Muscle layer of colon (tissue), 2 donors: ENCODE measurements around the gene CYP27A1.

Experiments
- H3K27ac ChIP-seq: one replicate; pipeline ENCODE4 v1.7.0; 2013; ENCODE audit warnings: low read depth, mild to moderate bottlenecking, low read length, moderate library complexity
- H3K27me3 ChIP-seq, 2 donors: one replicate each; pipeline ENCODE4 v1.7.0; 2013; ENCODE audit warnings: low read length in 2 of 2, mild to moderate bottlenecking in 2 of 2; ENCODE audit not compliant: insufficient read depth in 2 of 2, control insufficient read depth in 1 of 2
- H3K36me3 ChIP-seq: one replicate; pipeline ENCODE4 v1.7.0; 2013; ENCODE audit warnings: mild to moderate bottlenecking, low read length; ENCODE audit not compliant: insufficient read depth
- H3K4me1 ChIP-seq: one replicate; pipeline ENCODE4 v1.7.0; 2013; ENCODE audit warnings: mild to moderate bottlenecking, low read length; ENCODE audit not compliant: insufficient read depth
- H3K4me3 ChIP-seq, 2 donors: one replicate each; pipeline ENCODE4 v1.7.0; 2013; ENCODE audit warnings: low read length in 2 of 2, low read depth in 1 of 2, mild to moderate bottlenecking in 1 of 2, moderate library complexity in 1 of 2
- H3K9ac ChIP-seq: one replicate; pipeline ENCODE4 v1.7.0; 2013; ENCODE audit warnings: low read length
- H3K9me3 ChIP-seq: one replicate; pipeline ENCODE4 v1.7.0; 2013; ENCODE audit warnings: mild to moderate bottlenecking, low read length
- donor health status: abdominal sarcoma.
- donor health status: Adenocarcinoma of cecum.

Gene CYP27A1

DNA sequence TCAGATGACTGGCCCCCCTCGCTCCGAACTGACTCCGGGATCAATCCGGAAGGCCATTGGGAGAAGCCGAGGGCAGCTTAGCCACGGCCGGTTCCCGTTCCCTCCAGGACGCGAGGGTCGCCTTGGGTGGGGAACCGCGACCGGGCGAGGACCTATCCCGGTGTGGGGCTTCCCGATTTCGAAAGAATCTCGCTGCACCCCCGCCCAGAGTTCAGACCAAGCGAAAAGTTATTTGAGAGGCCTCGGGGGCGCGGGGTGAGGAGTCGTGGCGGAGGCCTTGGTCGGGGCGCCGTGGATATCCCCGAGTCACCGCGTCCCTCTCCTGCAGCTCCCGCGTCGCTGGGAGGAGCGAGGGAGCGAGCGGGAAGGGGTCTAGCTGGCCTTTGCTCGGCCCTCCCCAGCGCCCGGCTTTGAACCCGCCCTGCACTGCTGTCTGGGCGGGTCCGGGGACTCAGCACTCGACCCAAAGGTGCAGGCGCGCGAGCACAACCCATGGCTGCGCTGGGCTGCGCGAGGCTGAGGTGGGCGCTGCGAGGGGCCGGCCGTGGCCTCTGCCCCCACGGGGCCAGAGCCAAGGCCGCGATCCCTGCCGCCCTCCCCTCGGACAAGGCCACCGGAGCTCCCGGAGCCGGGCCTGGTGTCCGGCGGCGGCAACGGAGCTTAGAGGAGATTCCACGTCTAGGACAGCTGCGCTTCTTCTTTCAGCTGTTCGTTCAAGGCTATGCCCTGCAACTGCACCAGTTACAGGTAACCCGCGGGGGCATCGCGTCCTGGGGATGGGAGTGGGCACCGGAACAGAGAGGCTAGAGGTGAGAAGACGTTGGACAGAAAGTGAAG lies at the start of gene CYP27A1:
TSS of gene CYP27A1 (plus strand) at position 457 of the 837 bp plus-strand sequence. CDS start at position 493, 36 bp downstream.
- H3K27ac ChIP-seq: peak within 1 kb of the TSS; percentile 73
- peaks cover 0 to 5% of the 10 kb centered on the region in 2 donors for H3K27me3 ChIP-seq
- no peaks in the 10 kb centered on the region for H3K36me3 ChIP-seq
- peak within 1 kb of the TSS; percentile 48 to 85 for H3K4me3 ChIP-seq
- no peaks in the 10 kb centered on the region for H3K9me3 ChIP-seq
- peak within 1 kb of the TSS; percentile 47 for H3K9ac ChIP-seq
- H3K4me1 ChIP-seq: peaks cover 4% of the 10 kb centered on the region

DNA sequence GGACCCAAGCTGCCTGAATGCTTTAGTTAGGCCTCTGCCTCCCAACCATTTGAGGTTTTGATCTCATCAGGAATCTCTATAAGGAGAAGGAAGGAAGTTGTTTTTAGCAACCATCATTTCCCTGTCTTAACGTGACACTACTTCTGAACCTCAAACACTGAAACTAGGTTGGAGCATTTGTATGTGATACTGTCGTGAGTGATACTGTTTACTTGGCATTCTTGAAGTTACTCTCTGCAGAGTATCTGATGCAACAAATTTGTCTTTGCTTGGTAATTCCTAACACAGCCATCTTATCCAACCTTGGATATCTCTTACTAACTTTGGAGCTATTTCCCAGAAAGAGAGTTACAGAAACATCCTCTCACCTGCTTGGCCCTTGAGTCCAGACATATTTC lies 49.2 kb upstream of the CYP27A1 start:
- Histone ChIP-seq H3K4me1 (peaks cover 4% of the 10 kb centered on the region), H3K27ac (no peak overlapping the region), H3K9ac (no peak overlapping the region), H3K36me3 (peaks cover 7% of the 10 kb centered on the region), H3K9me3 (no peaks in the 10 kb centered on the region), H3K27me3 (no peaks in the 10 kb centered on the region), H3K4me3 (no peak overlapping the region)

- H3K27ac ChIP-seq: no peak overlapping the region
- H3K9ac ChIP-seq: no peak overlapping the region
- no peaks in the 10 kb centered on the region for H3K27me3 ChIP-seq
- peaks cover 13% of the 10 kb centered on the region for H3K36me3 ChIP-seq
- H3K4me1 ChIP-seq: peaks cover 4% of the 10 kb centered on the region
- H3K4me3 ChIP-seq: no peak overlapping the region
- no peaks in the 10 kb centered on the region for H3K9me3 ChIP-seq
These were observed 48.6 kb upstream of the CYP27A1 start for GRCh38 chr2:218733171-218734021.

GRCh38 chr2:218734190-218734975 lies 47.6 kb upstream of the CYP27A1 start:
- no peak overlapping the region for H3K9ac ChIP-seq
- peaks cover 4% of the 10 kb centered on the region for H3K4me1 ChIP-seq
- no peak overlapping the region for H3K27ac ChIP-seq

DNA sequence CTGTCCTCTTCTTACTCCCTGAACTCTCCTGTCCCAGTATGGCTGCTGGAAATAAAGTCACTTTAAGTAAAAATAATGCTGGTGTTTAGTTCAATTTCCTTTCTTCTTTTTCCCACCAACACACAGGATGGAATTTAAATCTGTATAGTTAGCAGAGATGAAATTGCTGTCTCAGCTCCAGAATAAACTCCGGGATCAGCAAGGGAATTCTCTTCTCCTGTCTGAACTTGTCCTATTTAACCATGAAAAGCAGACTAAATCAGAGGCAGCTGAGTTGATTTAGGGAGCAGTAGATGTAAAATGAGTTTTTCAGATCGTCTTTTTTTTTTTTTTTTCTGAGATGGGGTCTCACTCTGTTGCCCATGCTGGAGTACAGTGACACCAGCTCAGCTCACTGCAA lies 45.4 kb upstream of the CYP27A1 start:
- H3K9ac ChIP-seq: no peak overlapping the region
- H3K4me1 ChIP-seq: peaks cover 4% of the 10 kb centered on the region
- H3K27ac ChIP-seq: no peak overlapping the region
- H3K4me3 ChIP-seq: no peak overlapping the region
- peaks cover 28% of the 10 kb centered on the region for H3K36me3 ChIP-seq
- H3K9me3 ChIP-seq: no peaks in the 10 kb centered on the region
- no peaks in the 10 kb centered on the region for H3K27me3 ChIP-seq

More at GRCh38 chr2:218734190-218734975, 47.6 kb upstream of the CYP27A1 start:
- no peaks in the 10 kb centered on the region for H3K27me3 ChIP-seq
- H3K36me3 ChIP-seq: peaks cover 21% of the 10 kb centered on the region
- H3K4me3 ChIP-seq: no peak overlapping the region
- H3K9me3 ChIP-seq: no peaks in the 10 kb centered on the region

- H3K27me3 ChIP-seq: no peaks in the 10 kb centered on the region
- no peak overlapping the region for H3K27ac ChIP-seq
- peaks cover 42% of the 10 kb centered on the region for H3K36me3 ChIP-seq
- H3K4me3 ChIP-seq: no peak overlapping the region
- no peaks in the 10 kb centered on the region for H3K9me3 ChIP-seq
- no peak overlapping the region for H3K9ac ChIP-seq
- H3K4me1 ChIP-seq: peaks cover 6% of the 10 kb centered on the region
These were observed 38.9 kb upstream of the CYP27A1 start for GRCh38 chr2:218743068-218743467.

- no peaks in the 10 kb centered on the region for H3K27me3 ChIP-seq
- peaks cover 6% of the 10 kb centered on the region for H3K4me1 ChIP-seq
- no peak overlapping the region for H3K4me3 ChIP-seq
- H3K27ac ChIP-seq: no peak overlapping the region
- H3K9ac ChIP-seq: no peak overlapping the region
- peaks cover 42% of the 10 kb centered on the region for H3K36me3 ChIP-seq
- H3K9me3 ChIP-seq: no peaks in the 10 kb centered on the region
These were observed 37.3 kb upstream of the CYP27A1 start for GRCh38 chr2:218744615-218745014.

GRCh38 chr2:218745160-218745558 lies 36.8 kb upstream of the CYP27A1 start:
- H3K9ac ChIP-seq: no peak overlapping the region

GRCh38 chr2:218745559-218746469 lies 36.1 kb upstream of the CYP27A1 start:
- Histone ChIP-seq H3K4me3 (no peak overlapping the region), H3K9ac (no peak overlapping the region), H3K9me3 (no peaks in the 10 kb centered on the region), H3K27ac (no peak overlapping the region), H3K27me3 (no peaks in the 10 kb centered on the region), H3K36me3 (peaks cover 47% of the 10 kb centered on the region), H3K4me1 (peaks cover 6% of the 10 kb centered on the region)

More at GRCh38 chr2:218745160-218745558, 36.8 kb upstream of the CYP27A1 start:
- H3K4me3 ChIP-seq: no peak overlapping the region
- H3K36me3 ChIP-seq: peaks cover 46% of the 10 kb centered on the region
- H3K4me1 ChIP-seq: peaks cover 6% of the 10 kb centered on the region
- H3K27me3 ChIP-seq: no peaks in the 10 kb centered on the region
- H3K9me3 ChIP-seq: no peaks in the 10 kb centered on the region
- no peak overlapping the region for H3K27ac ChIP-seq

GRCh38 chr2:218746470-218746795 lies 35.5 kb upstream of the CYP27A1 start:
- Histone ChIP-seq H3K36me3 (peaks cover 53% of the 10 kb centered on the region), H3K9ac (no peak overlapping the region), H3K27ac (no peak overlapping the region), H3K4me1 (peaks cover 6% of the 10 kb centered on the region), H3K27me3 (no peaks in the 10 kb centered on the region), H3K9me3 (no peaks in the 10 kb centered on the region), H3K4me3 (no peak overlapping the region)
